ENCODE measurements around the gene ZNF277. TPM values are rescaled to one million over a fixed set of nuclear protein-coding genes. Genes with fewer than 3 reads are reported as not detected.

The ZNF277 gene
- polyA plus RNA-seq, 2 donors = 10.3 to 14.5 TPM

- 93 to 94% methylated on average over 20 of the region's 20 CpGs for WGBS, 2 donors
- H3K36me3 ChIP-seq (ENCODE audit: control insufficient read depth in 2 of 2, insufficient read depth in 2 of 2, low read length in 1 of 2) = no peaks in the 10 kb centered on the region
- H3K4me1 ChIP-seq (ENCODE audit: control insufficient read depth in 2 of 2, insufficient read depth in 2 of 2, low read length in 1 of 2) = no peaks in the 10 kb centered on the region
- H3K4me3 ChIP-seq (ENCODE audit: low read depth in 1 of 2, low read length in 2 of 2) = no peak overlapping the region
- no peaks in the 10 kb centered on the region for H3K9me3 ChIP-seq (ENCODE audit: control insufficient read depth in 2 of 2, insufficient read depth in 1 of 2, low read depth in 1 of 2, low read length in 1 of 2)
- no peak overlapping the region for H3K27ac ChIP-seq (ENCODE audit: low read depth in 2 of 2, low read length in 1 of 2)
- no peaks in the 10 kb centered on the region for H3K27me3 ChIP-seq (ENCODE audit: control insufficient read depth in 1 of 2, insufficient read depth in 2 of 2, low read length in 2 of 2)
These were observed 14.5 kb downstream of the ZNF277 start for GRCh38 chr7:112220877-112221434.

DNA sequence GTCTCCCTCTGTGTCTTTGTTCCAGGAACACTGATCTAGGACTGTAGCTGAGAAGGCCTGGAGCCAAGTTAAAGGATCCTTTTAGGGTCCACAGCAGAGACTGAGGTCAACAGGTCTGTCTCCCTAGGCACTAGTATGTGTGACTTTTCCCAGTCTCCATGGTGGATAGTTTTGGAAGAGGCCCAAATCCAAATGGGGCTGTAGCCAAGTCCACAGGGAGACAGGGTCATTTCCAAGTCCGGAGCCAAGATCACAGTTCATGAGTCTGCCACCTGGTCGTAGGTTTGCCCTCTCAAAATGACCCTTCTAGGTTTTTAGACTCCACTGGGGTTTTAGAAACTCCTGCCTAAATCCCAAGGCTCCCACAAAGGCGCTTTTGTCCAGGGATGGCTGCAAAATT lies 16.8 kb downstream of the ZNF277 start:
- 84 to 86% methylated on average over 3 of the region's 3 CpGs for WGBS, 2 donors
- no peaks in the 10 kb centered on the region for H3K36me3 ChIP-seq (ENCODE audit: control insufficient read depth in 2 of 2, insufficient read depth in 2 of 2, low read length in 1 of 2)
- no peaks in the 10 kb centered on the region for H3K27me3 ChIP-seq (ENCODE audit: control insufficient read depth in 1 of 2, insufficient read depth in 2 of 2, low read length in 2 of 2)
- H3K4me3 ChIP-seq (ENCODE audit: low read depth in 1 of 2, low read length in 2 of 2) = no peak overlapping the region
- no peaks in the 10 kb centered on the region for H3K9me3 ChIP-seq (ENCODE audit: control insufficient read depth in 2 of 2, insufficient read depth in 1 of 2, low read depth in 1 of 2, low read length in 1 of 2)
- no peaks in the 10 kb centered on the region for H3K4me1 ChIP-seq (ENCODE audit: control insufficient read depth in 2 of 2, insufficient read depth in 2 of 2, low read length in 1 of 2)
- H3K27ac ChIP-seq (ENCODE audit: low read depth in 2 of 2, low read length in 1 of 2) = no peak overlapping the region

GRCh38 chr7:112224186-112224585 lies 17.7 kb downstream of the ZNF277 start:
- Histone ChIP-seq H3K4me3 (ENCODE audit: low read depth in 1 of 2, low read length in 2 of 2) (no peak overlapping the region), H3K9me3 (ENCODE audit: control insufficient read depth in 2 of 2, insufficient read depth in 1 of 2, low read depth in 1 of 2, low read length in 1 of 2) (no peaks in the 10 kb centered on the region), H3K27ac (ENCODE audit: low read depth in 2 of 2, low read length in 1 of 2) (no peak overlapping the region), H3K27me3 (ENCODE audit: control insufficient read depth in 1 of 2, insufficient read depth in 2 of 2, low read length in 2 of 2) (no peaks in the 10 kb centered on the region), H3K4me1 (ENCODE audit: control insufficient read depth in 2 of 2, insufficient read depth in 2 of 2, low read length in 1 of 2) (no peaks in the 10 kb centered on the region), H3K36me3 (ENCODE audit: control insufficient read depth in 2 of 2, insufficient read depth in 2 of 2, low read length in 1 of 2) (no peaks in the 10 kb centered on the region)
- WGBS, 2 donors = 87 to 95% methylated on average over 2 of the region's 2 CpGs

DNA sequence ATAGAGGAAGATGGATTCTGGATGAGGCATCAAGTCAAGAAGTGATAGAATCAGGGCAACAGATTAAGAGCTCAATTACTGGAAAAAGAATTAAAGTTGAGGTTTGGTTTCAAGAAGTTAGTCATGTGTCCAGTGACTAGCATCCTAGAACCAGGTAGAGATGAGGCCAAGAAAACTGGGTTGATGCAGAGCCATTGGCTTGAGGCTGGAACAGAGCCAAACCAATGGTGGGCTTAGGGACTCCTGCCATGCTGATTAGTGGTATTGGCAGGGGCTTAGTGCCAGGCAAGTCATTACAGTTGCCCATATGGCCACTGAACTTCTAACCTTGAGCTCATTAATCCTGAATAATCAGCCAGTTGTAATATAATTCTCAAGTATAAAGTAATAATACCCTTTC lies 18.5 kb downstream of the ZNF277 start:
- H3K4me3 ChIP-seq (ENCODE audit: low read depth in 1 of 2, low read length in 2 of 2) = no peak overlapping the region
- H3K9me3 ChIP-seq (ENCODE audit: control insufficient read depth in 2 of 2, insufficient read depth in 1 of 2, low read depth in 1 of 2, low read length in 1 of 2) = no peaks in the 10 kb centered on the region
- no peaks in the 10 kb centered on the region for H3K36me3 ChIP-seq (ENCODE audit: control insufficient read depth in 2 of 2, insufficient read depth in 2 of 2, low read length in 1 of 2)
- H3K27ac ChIP-seq (ENCODE audit: low read depth in 2 of 2, low read length in 1 of 2) = no peak overlapping the region
- H3K27me3 ChIP-seq (ENCODE audit: control insufficient read depth in 1 of 2, insufficient read depth in 2 of 2, low read length in 2 of 2) = no peaks in the 10 kb centered on the region
- H3K4me1 ChIP-seq (ENCODE audit: control insufficient read depth in 2 of 2, insufficient read depth in 2 of 2, low read length in 1 of 2) = no peaks in the 10 kb centered on the region

GRCh38 chr7:112226701-112227276 lies 20.3 kb downstream of the ZNF277 start:
- no peak overlapping the region for H3K27ac ChIP-seq (ENCODE audit: low read depth in 2 of 2, low read length in 1 of 2)
- no peaks in the 10 kb centered on the region for H3K27me3 ChIP-seq (ENCODE audit: control insufficient read depth in 1 of 2, insufficient read depth in 2 of 2, low read length in 2 of 2)
- H3K9me3 ChIP-seq (ENCODE audit: control insufficient read depth in 2 of 2, insufficient read depth in 1 of 2, low read depth in 1 of 2, low read length in 1 of 2) = no peaks in the 10 kb centered on the region
- WGBS, 2 donors = 63 to 81% methylated on average over 4 of the region's 4 CpGs
- no peaks in the 10 kb centered on the region for H3K36me3 ChIP-seq (ENCODE audit: control insufficient read depth in 2 of 2, insufficient read depth in 2 of 2, low read length in 1 of 2)
- no peak overlapping the region for H3K4me3 ChIP-seq (ENCODE audit: low read depth in 1 of 2, low read length in 2 of 2)
- no peaks in the 10 kb centered on the region for H3K4me1 ChIP-seq (ENCODE audit: control insufficient read depth in 2 of 2, insufficient read depth in 2 of 2, low read length in 1 of 2)

DNA sequence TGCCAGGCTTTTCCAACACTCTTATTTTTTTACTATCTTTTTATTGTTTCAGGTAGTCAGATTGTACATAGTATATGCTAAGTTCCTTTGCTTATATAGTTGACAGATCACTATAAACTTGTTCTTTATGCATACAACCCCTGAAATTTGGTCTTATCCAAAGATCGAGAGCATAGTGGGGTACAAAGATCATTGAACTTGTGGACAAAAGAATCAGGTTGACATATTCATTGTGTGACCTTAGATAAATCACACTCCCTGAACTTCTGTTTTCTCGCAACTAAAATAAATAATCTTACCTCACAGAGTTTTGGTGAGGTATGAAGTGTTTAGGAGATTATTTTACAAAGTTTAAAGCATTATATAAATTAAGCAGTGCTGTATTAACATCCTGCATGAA lies 22.1 kb downstream of the ZNF277 start:
- H3K4me1 ChIP-seq (ENCODE audit: control insufficient read depth in 2 of 2, insufficient read depth in 2 of 2, low read length in 1 of 2) = no peaks in the 10 kb centered on the region
- H3K4me3 ChIP-seq (ENCODE audit: low read depth in 1 of 2, low read length in 2 of 2) = no peak overlapping the region
- H3K9me3 ChIP-seq (ENCODE audit: control insufficient read depth in 2 of 2, insufficient read depth in 1 of 2, low read depth in 1 of 2, low read length in 1 of 2) = no peaks in the 10 kb centered on the region
- H3K27me3 ChIP-seq (ENCODE audit: control insufficient read depth in 1 of 2, insufficient read depth in 2 of 2, low read length in 2 of 2) = no peaks in the 10 kb centered on the region
- WGBS, 2 donors = 83 to 91% methylated on average over 2 of the region's 2 CpGs
- no peak overlapping the region for H3K27ac ChIP-seq (ENCODE audit: low read depth in 2 of 2, low read length in 1 of 2)
- no peaks in the 10 kb centered on the region for H3K36me3 ChIP-seq (ENCODE audit: control insufficient read depth in 2 of 2, insufficient read depth in 2 of 2, low read length in 1 of 2)

DNA sequence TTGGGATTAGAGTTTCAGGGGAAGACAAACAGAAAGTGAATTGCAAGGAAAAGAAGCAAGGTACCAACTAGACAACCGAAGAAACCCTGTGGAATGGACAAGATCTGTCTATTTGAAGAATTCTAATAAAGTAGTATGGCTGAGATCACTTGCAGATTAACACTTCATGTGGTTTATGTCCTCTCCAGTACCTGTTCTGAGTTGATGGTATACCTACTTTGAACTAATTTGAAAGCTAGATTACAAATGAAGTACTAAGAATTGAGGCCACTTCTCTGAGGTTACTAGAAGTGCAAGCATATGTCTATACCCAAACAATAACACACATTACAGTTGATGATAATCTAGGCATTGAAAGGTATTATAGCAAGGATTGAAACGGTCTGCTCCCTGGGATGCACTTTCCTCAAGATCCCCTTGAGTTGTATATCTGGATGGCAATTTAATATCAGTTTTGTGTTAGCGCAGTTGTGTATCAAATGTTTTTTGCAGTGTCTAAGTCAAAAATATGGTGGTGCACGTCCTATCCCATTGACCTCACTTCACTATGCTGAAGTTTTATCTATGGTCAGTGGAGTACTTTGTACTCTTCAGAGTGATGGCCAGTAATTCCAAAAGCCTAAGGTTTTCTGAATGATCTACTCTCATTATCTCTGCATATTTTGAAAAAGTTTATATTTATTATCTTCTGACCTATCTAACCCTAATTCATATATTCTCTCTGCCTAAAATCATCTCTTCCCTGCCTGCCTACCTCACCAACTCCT lies 25.9 kb downstream of the ZNF277 start:
- Histone ChIP-seq H3K27me3 (ENCODE audit: control insufficient read depth in 1 of 2, insufficient read depth in 2 of 2, low read length in 2 of 2) (no peaks in the 10 kb centered on the region), H3K4me3 (ENCODE audit: low read depth in 1 of 2, low read length in 2 of 2) (no peak overlapping the region), H3K36me3 (ENCODE audit: control insufficient read depth in 2 of 2, insufficient read depth in 2 of 2, low read length in 1 of 2) (no peaks in the 10 kb centered on the region), H3K9me3 (ENCODE audit: control insufficient read depth in 2 of 2, insufficient read depth in 1 of 2, low read depth in 1 of 2, low read length in 1 of 2) (no peaks in the 10 kb centered on the region), H3K4me1 (ENCODE audit: control insufficient read depth in 2 of 2, insufficient read depth in 2 of 2, low read length in 1 of 2) (no peaks in the 10 kb centered on the region), H3K27ac (ENCODE audit: low read depth in 2 of 2, low read length in 1 of 2) (no peak overlapping the region)
- WGBS, 2 donors = 92 to 95% methylated on average over 4 of the region's 4 CpGs

- H3K9me3 ChIP-seq (ENCODE audit: control insufficient read depth in 2 of 2, insufficient read depth in 1 of 2, low read depth in 1 of 2, low read length in 1 of 2) = no peaks in the 10 kb centered on the region
- H3K4me3 ChIP-seq (ENCODE audit: low read depth in 1 of 2, low read length in 2 of 2) = no peak overlapping the region
- no peaks in the 10 kb centered on the region for H3K4me1 ChIP-seq (ENCODE audit: control insufficient read depth in 2 of 2, insufficient read depth in 2 of 2, low read length in 1 of 2)
- H3K27ac ChIP-seq (ENCODE audit: low read depth in 2 of 2, low read length in 1 of 2) = no peak overlapping the region
- no peaks in the 10 kb centered on the region for H3K27me3 ChIP-seq (ENCODE audit: control insufficient read depth in 1 of 2, insufficient read depth in 2 of 2, low read length in 2 of 2)
- WGBS, 2 donors = 70% methylated on average over 3 of the region's 3 CpGs
- H3K36me3 ChIP-seq (ENCODE audit: control insufficient read depth in 2 of 2, insufficient read depth in 2 of 2, low read length in 1 of 2) = no peaks in the 10 kb centered on the region
These were observed 26.7 kb downstream of the ZNF277 start for GRCh38 chr7:112233048-112233697.

GRCh38 chr7:112234147-112234546 lies 27.7 kb downstream of the ZNF277 start:
- WGBS, 2 donors = 97 to 100% methylated on average over 1 of the region's 1 CpG
- Histone ChIP-seq H3K36me3 (ENCODE audit: control insufficient read depth in 2 of 2, insufficient read depth in 2 of 2, low read length in 1 of 2) (no peaks in the 10 kb centered on the region), H3K4me3 (ENCODE audit: low read depth in 1 of 2, low read length in 2 of 2) (no peak overlapping the region), H3K27me3 (ENCODE audit: control insufficient read depth in 1 of 2, insufficient read depth in 2 of 2, low read length in 2 of 2) (no peaks in the 10 kb centered on the region), H3K27ac (ENCODE audit: low read depth in 2 of 2, low read length in 1 of 2) (no peak overlapping the region), H3K9me3 (ENCODE audit: control insufficient read depth in 2 of 2, insufficient read depth in 1 of 2, low read depth in 1 of 2, low read length in 1 of 2) (no peaks in the 10 kb centered on the region), H3K4me1 (ENCODE audit: control insufficient read depth in 2 of 2, insufficient read depth in 2 of 2, low read length in 1 of 2) (peaks cover under 1 to 1% of the 10 kb centered on the region in 2 donors)

All from esophagus (tissue), 2 donors.